Upper lobe of left lung (tissue), 4 donors: Measurements from ENCODE around the gene CPSF2.

Experiments used
- CTCF ChIP-seq, 6 experiments: fragments of 450-650 bp in 4 of 6; fragments of 200-600 bp in 2 of 6; sonication (generic) in 2 of 6; IDR thresholded peaks; one replicate each; pipeline ENCODE4 v1.5.1; 2016 to 2019; ENCODE audit warnings: antibody characterized with exemption in 6 of 6
- EP300 ChIP-seq, 4 donors: sonication (generic); formaldehyde crosslinking; IDR thresholded peaks; one replicate each; pipeline ENCODE4 v1.5.1; 2017; ENCODE audit warnings: antibody characterized with exemption in 4 of 4, control low read depth in 2 of 4
- POLR2A ChIP-seq, 4 donors: fragments of 450-650 bp; IDR thresholded peaks; one replicate each; pipeline ENCODE4 v1.5.1; 2016 to 2017; ENCODE audit warnings: antibody characterized with exemption in 4 of 4, mild to moderate bottlenecking in 2 of 4
- POLR2AphosphoS5 ChIP-seq, 2 donors: sonication (generic); formaldehyde crosslinking; IDR thresholded peaks; one replicate each; pipeline ENCODE4 v1.5.1; 2017; ENCODE audit warnings: antibody characterized with exemption in 2 of 2

DNA sequence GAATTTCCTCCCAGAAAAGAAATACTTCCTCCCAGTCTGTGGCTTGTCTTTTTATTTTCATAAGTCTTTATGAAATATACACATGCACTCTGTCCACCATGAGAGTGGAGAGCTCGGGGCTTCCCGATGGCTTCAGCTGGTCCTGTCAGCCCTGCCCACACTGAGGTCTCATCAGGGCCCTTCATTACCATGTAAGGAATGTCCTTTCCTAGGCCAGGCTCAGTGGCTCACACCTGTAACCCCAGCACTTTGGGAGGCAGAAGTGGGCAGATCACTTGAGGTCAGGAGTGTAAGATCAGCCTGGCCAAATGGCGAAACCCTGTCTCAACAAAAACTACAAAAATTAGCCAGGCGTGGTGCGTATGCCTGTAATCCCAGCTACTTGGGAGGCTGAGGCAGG, 77.0 kb downstream of the CPSF2 start:
- TF ChIP-seq CTCF (IDR thresholded peaks at IDR 0.05) (no peak), POLR2A (IDR thresholded peaks at IDR 0.05) (no peak), POLR2AphosphoS5 (IDR thresholded peaks at IDR 0.05) (no peak), EP300 (IDR thresholded peaks at IDR 0.05) (no peak)
